Natural killer cell (primary cell): Measurements from ENCODE around the gene GMCL2. TPM values are rescaled to one million over a fixed set of nuclear protein-coding genes. Genes with fewer than 3 reads are reported as not detected.

ENCODE experiments used
- ATAC-seq, 3 donors: fragments of 150-1000 bp in 2 of 3; fragments of 200-7000 bp in 1 of 3; cut with Tn5 transposase; 1 replicate in 1 of 3; 2 replicates in 2 of 3; pipeline ENCODE4 v1.10.0; 2021; ENCODE audit warnings: mild to moderate bottlenecking in 2 of 3, moderate library complexity in 2 of 3
- DNase-seq, 2 donors: peaks; one replicate each; pipeline versions ENCODE4 v3.0.0 to v3.0.0-alpha.2; 2013 to 2021; ENCODE audit warnings: mixed read lengths in 1 of 2
- H3K27ac ChIP-seq: one replicate; pipeline ENCODE4 v1.5.1; 2013; ENCODE audit warnings: mild to moderate bottlenecking, low read length
- H3K27me3 ChIP-seq: one replicate; pipeline ENCODE4 v1.6.1; 2013; ENCODE audit warnings: low read length; ENCODE audit not compliant: control insufficient read depth, insufficient read depth
- H3K36me3 ChIP-seq: one replicate; pipeline ENCODE4 v1.6.1; 2013; ENCODE audit warnings: low read length; ENCODE audit not compliant: control insufficient read depth, insufficient read depth
- H3K4me1 ChIP-seq: one replicate; pipeline ENCODE4 v1.6.1; 2013; ENCODE audit warnings: low read length; ENCODE audit not compliant: control insufficient read depth, insufficient read depth
- H3K4me3 ChIP-seq: one replicate; pipeline ENCODE4 v1.5.1; 2013; ENCODE audit warnings: low read length
- H3K9me3 ChIP-seq: one replicate; pipeline ENCODE4 v1.6.1; 2013; ENCODE audit warnings: low read length; ENCODE audit not compliant: control insufficient read depth, insufficient read depth
- H3K27ac Mint-ChIP-seq, 2 donors: one replicate each; pipeline ENCODE4 v1.8.0; 2022; ENCODE audit warnings: mild to moderate bottlenecking in 2 of 2, mixed read lengths in 2 of 2, moderate library complexity in 1 of 2
- H3K27me3 Mint-ChIP-seq, 2 donors: one replicate each; pipeline ENCODE4 v1.8.0; 2022; ENCODE audit warnings: low read depth in 2 of 2, mixed read lengths in 2 of 2
- H3K36me3 Mint-ChIP-seq: one replicate; pipeline ENCODE4 v1.8.0; 2022; ENCODE audit warnings: mixed read lengths
- H3K4me1 Mint-ChIP-seq, 2 donors: one replicate each; pipeline ENCODE4 v1.8.0; 2022; ENCODE audit warnings: mixed read lengths in 2 of 2
- H3K4me3 Mint-ChIP-seq: one replicate; pipeline ENCODE4 v1.8.0; 2022; ENCODE audit warnings: mild to moderate bottlenecking, moderate library complexity, mixed read lengths
- H3K9me3 Mint-ChIP-seq, 2 donors: one replicate each; pipeline ENCODE4 v1.8.0; 2022; ENCODE audit warnings: mixed read lengths in 2 of 2
- WGBS: methylation state at CpG from one replicate; pipeline ENCODE4 v1.1.7; 2013; ENCODE audit warnings: missing lambda C conversion rate; ENCODE audit not compliant: insufficient coverage; 5-methylcytosine and 5-hydroxymethylcytosine counted together
- intact Hi-C: fragments of 100-400 bp; cut with micrococcal nuclease; formaldehyde crosslinking; loops from one replicate; pipeline ENCODE4 v1.14.2; 2022
- total RNA-seq, 4 donors: library from RNA; stranded (reverse); fragments of 120-200 nt in 1 of 4; gene quantifications; one replicate each; pipeline versions ENCODE4 v1.2.3 to v1.2.4, GENCODE V29; 2013 to 2022
- TF ChIP-seq, protein P1 (sequence below): fragments of 200-600 bp; IDR thresholded peaks from one replicate; pipeline ENCODE4 v1.8.0; 2022; ENCODE audit warnings: antibody characterized with exemption

The GMCL2 gene
- total RNA-seq, 3 donors from 2014 or later (not counting 1 experiment from before 2014, with no cell fraction given) = not detected

DNA sequence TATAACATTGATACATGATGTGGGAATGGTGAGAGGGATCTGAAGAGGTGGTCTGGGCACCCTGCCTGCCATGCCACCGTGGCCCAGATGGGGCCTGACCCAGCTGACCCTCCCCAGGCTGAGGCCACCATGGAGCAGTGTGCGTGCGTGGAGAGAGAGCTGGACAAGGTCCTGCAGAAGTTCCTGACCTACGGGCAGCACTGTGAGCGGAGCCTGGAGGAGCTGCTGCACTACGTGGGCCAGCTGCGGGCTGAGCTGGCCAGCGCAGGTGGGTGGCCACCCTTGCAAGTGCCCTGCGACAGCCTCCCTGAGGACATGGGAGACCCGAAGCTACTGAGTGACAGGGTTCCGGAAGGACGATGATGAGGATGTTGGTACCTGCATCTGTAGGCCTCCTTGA lies 49.2 kb downstream of the GMCL2 start:
- no peaks in the 10 kb centered on the region for H3K27me3 ChIP-seq
- Mint-ChIP-seq H3K4me1 (peaks cover 0 to 13% of the 10 kb centered on the region in 2 donors), H3K27ac (no peak overlapping the region), H3K9me3 (no peaks in the 10 kb centered on the region), H3K4me3 (no peak overlapping the region), H3K36me3 (no peaks in the 10 kb centered on the region), H3K27me3 (no peaks in the 10 kb centered on the region)
- intact Hi-C loops = no loop called here
- H3K4me1 ChIP-seq = no peaks in the 10 kb centered on the region
- ATAC-seq (no peak), DNase-seq (no peak)
- no peak overlapping the region for H3K27ac ChIP-seq
- H3K9me3 ChIP-seq = no peaks in the 10 kb centered on the region
- WGBS = 96% methylated on average over 12 of the region's 12 CpGs
- no peak overlapping the region for H3K4me3 ChIP-seq
- peaks cover 8% of the 10 kb centered on the region for H3K36me3 ChIP-seq
- TF ChIP-seq, protein P1, sequence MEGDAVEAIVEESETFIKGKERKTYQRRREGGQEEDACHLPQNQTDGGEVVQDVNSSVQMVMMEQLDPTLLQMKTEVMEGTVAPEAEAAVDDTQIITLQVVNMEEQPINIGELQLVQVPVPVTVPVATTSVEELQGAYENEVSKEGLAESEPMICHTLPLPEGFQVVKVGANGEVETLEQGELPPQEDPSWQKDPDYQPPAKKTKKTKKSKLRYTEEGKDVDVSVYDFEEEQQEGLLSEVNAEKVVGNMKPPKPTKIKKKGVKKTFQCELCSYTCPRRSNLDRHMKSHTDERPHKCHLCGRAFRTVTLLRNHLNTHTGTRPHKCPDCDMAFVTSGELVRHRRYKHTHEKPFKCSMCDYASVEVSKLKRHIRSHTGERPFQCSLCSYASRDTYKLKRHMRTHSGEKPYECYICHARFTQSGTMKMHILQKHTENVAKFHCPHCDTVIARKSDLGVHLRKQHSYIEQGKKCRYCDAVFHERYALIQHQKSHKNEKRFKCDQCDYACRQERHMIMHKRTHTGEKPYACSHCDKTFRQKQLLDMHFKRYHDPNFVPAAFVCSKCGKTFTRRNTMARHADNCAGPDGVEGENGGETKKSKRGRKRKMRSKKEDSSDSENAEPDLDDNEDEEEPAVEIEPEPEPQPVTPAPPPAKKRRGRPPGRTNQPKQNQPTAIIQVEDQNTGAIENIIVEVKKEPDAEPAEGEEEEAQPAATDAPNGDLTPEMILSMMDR = no peak

DNA sequence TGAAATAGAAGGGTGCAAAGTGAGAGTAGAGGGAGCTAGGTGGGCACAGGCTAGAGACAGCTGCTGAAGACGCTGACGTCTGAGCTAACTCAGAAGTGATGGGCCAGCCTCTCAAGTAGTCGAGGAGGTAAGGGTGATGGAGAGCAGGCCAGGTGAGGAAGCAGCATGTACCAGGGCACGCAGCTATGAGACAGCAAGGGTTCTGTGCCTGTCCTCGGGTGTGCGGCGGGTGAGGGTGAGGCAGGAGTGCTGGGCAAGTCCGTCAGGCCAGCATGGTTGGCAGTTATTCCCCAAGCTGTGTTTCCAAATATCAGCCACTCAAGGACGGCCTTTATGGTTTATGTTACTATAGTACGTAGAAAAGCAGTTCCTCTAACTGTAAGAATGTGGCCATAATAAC lies 50.2 kb downstream of the GMCL2 start:
- H3K27me3 ChIP-seq = no peaks in the 10 kb centered on the region
- no peaks in the 10 kb centered on the region for H3K4me1 ChIP-seq
- Mint-ChIP-seq H3K36me3 (no peaks in the 10 kb centered on the region), H3K27ac (no peak overlapping the region), H3K9me3 (no peaks in the 10 kb centered on the region), H3K27me3 (no peaks in the 10 kb centered on the region), H3K4me3 (no peak overlapping the region), H3K4me1 (peaks cover 0 to 13% of the 10 kb centered on the region in 2 donors)
- peak in 1 of 3 donors; percentile 21 for ATAC-seq
- TF ChIP-seq, protein P1 = no peak
- H3K9me3 ChIP-seq = no peaks in the 10 kb centered on the region
- no peak for DNase-seq
- peaks cover 3% of the 10 kb centered on the region for H3K36me3 ChIP-seq
- intact Hi-C loops = no loop called here
- H3K27ac ChIP-seq = no peak overlapping the region
- no peak overlapping the region for H3K4me3 ChIP-seq
- WGBS = 93% methylated on average over 10 of the region's 10 CpGs

Other genes starting within 250 kb of the GMCL2 start
- gene PROP1, start 191.1 kb downstream of the GMCL2 start, total RNA-seq = not detected
- 10 to 100 TPM in 1 of 3 donors, 1 to 10 TPM in 2; 5.6 to 16.9 (median 9.0) TPM for gene N4BP3, start 73.8 kb downstream of the GMCL2 start, total RNA-seq
- 10 to 100 TPM in 1 of 3 donors, 1 to 10 TPM in 2; 9.2 to 12.7 (median 9.5) TPM for gene RMND5B, start 56.4 kb downstream of the GMCL2 start, total RNA-seq
- 10 to 100 TPM; 39.2 to 43.5 (median 40.2) TPM for gene NHP2, start 33.5 kb downstream of the GMCL2 start, total RNA-seq
- gene HNRNPAB, start 17.2 kb upstream of the GMCL2 start, total RNA-seq = 10 to 100 TPM; 77.6 to 98.4 (median 88.4) TPM
- 100 to 1,000 TPM; 111 to 134 (median 131) TPM for gene PHYKPL, start 45.4 kb upstream of the GMCL2 start, total RNA-seq